Activated CD4-positive, alpha-beta memory T cell treated with anti-CD3 and anti-CD28 coated beads for 36 hours (primary cell): ENCODE data around the gene CARMIL1. TPM values are rescaled to one million over a fixed set of nuclear protein-coding genes. Genes with fewer than 3 reads are reported as not detected.

Source experiments
- CTCF ChIA-PET: fragments of 350-600 bp; sonication (Branson Sonifier 250); formaldehyde crosslinking; loops from one replicate; lab custom pipeline; 2021; ENCODE audit warnings: antibody characterized with exemption, inconsistent platforms; lab: Charles Lee
- POLR2A ChIA-PET: fragments of 350-600 bp; sonication (Branson Sonifier 250); formaldehyde crosslinking; loops from one replicate; lab custom pipeline; 2021; ENCODE audit warnings: antibody characterized with exemption; lab: Charles Lee
- DNase-seq: peaks from one replicate; pipeline ENCODE4 v3.0.0-alpha.2; 2020
- H3K27ac Mint-ChIP-seq: one replicate; pipeline ENCODE4 v1.8.0; 2021; ENCODE audit warnings: mixed read lengths
- H3K27me3 Mint-ChIP-seq: one replicate; pipeline ENCODE4 v1.8.0; 2021; ENCODE audit warnings: mixed read lengths
- H3K36me3 Mint-ChIP-seq: one replicate; pipeline ENCODE4 v1.8.0; 2021; ENCODE audit warnings: mixed read lengths
- H3K4me1 Mint-ChIP-seq: one replicate; pipeline ENCODE4 v1.8.0; 2021; ENCODE audit warnings: low read depth, mixed read lengths
- H3K4me3 Mint-ChIP-seq: one replicate; pipeline ENCODE4 v1.8.0; 2021; ENCODE audit warnings: mild to moderate bottlenecking, mixed read lengths
- H3K9me3 Mint-ChIP-seq: one replicate; pipeline ENCODE4 v1.8.0; 2021; ENCODE audit warnings: mixed read lengths
- intact Hi-C: fragments of 100-400 bp; cut with micrococcal nuclease; formaldehyde crosslinking; loops from one replicate; pipeline ENCODE4 v1.15.1; 2023
- total RNA-seq, 2 experiments: library from RNA; stranded (reverse); gene quantifications; one replicate each; pipeline ENCODE4 v1.2.3, GENCODE V29; 2021

Gene CARMIL1
- total RNA-seq, 2 experiments from 2014 or later = 2.4 to 2.7 TPM

- no peak overlapping the region for H3K4me3 Mint-ChIP-seq
- POLR2A ChIA-PET = no interaction called here
- H3K4me1 Mint-ChIP-seq = no peaks in the 10 kb centered on the region
- intact Hi-C loops = no loop called here
- H3K27me3 Mint-ChIP-seq = no peaks in the 10 kb centered on the region
- DNase-seq = no peak
- H3K9me3 Mint-ChIP-seq = no peaks in the 10 kb centered on the region
- H3K36me3 Mint-ChIP-seq = no peaks in the 10 kb centered on the region
- CTCF ChIA-PET = no interaction called here
- H3K27ac Mint-ChIP-seq = no peak overlapping the region
These were observed 233.4 kb downstream of the CARMIL1 start for GRCh38 chr6:25512560-25512959.

DNA sequence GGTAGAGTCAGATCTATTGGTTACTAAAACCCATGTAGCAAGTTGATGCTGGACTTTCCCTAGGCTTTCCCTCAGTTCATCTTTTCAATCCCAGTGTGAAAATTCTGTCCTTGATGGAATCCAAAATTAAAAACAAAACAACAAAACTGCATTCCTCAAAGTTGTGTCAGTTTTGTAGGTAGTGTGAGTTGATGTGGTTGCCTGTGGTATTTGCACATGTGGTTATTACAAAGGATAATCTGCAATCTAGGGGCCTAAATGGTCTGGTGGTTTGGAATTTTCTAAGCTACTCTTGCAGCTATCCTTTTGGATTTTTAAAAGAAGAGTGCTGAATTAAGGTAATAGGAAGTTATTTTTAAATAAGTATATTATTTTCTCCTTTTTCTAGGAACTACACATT, 240.7 kb downstream of the CARMIL1 start:
- H3K27ac Mint-ChIP-seq = no peak overlapping the region
- H3K27me3 Mint-ChIP-seq = no peaks in the 10 kb centered on the region
- no peak overlapping the region for H3K4me3 Mint-ChIP-seq
- no peak for DNase-seq
- no peaks in the 10 kb centered on the region for H3K36me3 Mint-ChIP-seq
- no peaks in the 10 kb centered on the region for H3K9me3 Mint-ChIP-seq
- intact Hi-C loops = no loop called here
- ChIA-PET CTCF (interaction anchor here (0.7 to 1.2 kb wide), 2 partner anchors 30 to 254 kb away, joined by 3 to 4 read pairs; no protein-coding TSS in a partner anchor), POLR2A (no interaction called here)
- H3K4me1 Mint-ChIP-seq = no peaks in the 10 kb centered on the region

DNA sequence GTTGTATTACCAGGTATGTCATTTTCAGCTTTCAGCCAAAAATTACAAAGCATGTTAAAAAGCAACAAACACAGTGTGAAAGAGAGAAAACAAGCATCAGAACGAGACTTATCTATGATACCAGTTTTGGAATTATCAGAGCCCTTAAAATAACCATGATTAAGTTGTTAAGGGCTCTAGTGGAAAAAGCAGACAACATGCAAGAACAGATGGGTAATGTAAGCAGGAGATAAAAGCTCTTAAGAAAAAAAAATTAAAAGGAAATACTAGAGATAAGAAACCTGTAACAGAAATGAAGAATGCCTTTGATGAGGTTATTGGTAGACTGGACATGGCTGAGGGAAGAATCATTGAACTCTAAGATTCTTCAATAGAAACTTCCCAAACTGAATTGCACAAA, 245.4 kb downstream of the CARMIL1 start:
- no peaks in the 10 kb centered on the region for H3K9me3 Mint-ChIP-seq
- CTCF ChIA-PET = no interaction called here

GRCh38 chr6:25525078-25525477, 245.9 kb downstream of the CARMIL1 start:
- no peak for DNase-seq
- Mint-ChIP-seq H3K36me3 (no peaks in the 10 kb centered on the region), H3K4me1 (no peaks in the 10 kb centered on the region), H3K4me3 (no peak overlapping the region), H3K27me3 (no peaks in the 10 kb centered on the region), H3K9me3 (no peaks in the 10 kb centered on the region), H3K27ac (no peak overlapping the region)
- POLR2A ChIA-PET = no interaction called here
- intact Hi-C loops = no loop called here
- CTCF ChIA-PET = no interaction called here

More for the DNA sequence above, 245.4 kb downstream of the CARMIL1 start:
- Mint-ChIP-seq H3K4me1 (no peaks in the 10 kb centered on the region), H3K36me3 (no peaks in the 10 kb centered on the region), H3K27ac (no peak overlapping the region), H3K27me3 (no peaks in the 10 kb centered on the region), H3K4me3 (no peak overlapping the region)
- intact Hi-C loops = no loop called here
- no peak for DNase-seq
- POLR2A ChIA-PET = no interaction called here

DNA sequence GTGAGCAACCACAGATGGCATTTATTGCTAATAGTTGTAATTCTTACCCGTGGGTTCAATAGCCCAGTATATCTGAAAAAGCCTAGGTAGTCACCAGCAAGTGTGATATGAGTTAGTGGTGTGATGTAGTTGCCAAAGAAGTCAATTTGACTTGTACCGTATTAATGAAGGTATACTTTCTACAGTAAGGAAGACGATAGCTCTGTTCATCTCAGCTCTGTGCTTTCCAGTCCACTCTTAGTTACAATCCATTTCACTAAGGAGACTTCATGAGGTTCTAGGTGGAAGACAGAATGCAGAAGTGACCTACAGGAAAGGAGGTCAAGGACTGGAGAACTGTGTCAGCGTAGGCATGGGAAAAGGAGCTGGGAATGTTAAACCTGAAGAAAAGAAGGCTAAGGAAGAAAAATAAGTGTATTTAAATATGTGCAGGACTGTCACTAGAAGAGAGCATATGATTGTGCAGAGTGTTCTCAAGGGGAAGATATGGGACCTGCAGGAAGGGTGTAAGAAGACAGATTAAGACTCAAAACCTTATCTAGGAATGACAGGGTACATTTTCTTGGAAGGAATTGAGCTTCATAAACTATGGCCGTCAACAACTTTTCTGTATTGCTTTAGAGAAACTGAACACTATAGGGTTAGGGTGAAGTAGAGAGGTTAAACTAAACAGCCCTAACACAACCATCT, 255.9 kb downstream of the CARMIL1 start:
- Mint-ChIP-seq H3K27ac (no peak overlapping the region), H3K27me3 (no peaks in the 10 kb centered on the region), H3K4me1 (no peaks in the 10 kb centered on the region), H3K4me3 (no peak overlapping the region), H3K9me3 (no peaks in the 10 kb centered on the region), H3K36me3 (peaks cover 5% of the 10 kb centered on the region)
- no peak for DNase-seq
- POLR2A ChIA-PET = no interaction called here
- CTCF ChIA-PET = interaction anchor here (1.9 to 2.1 kb wide), 2 partner anchors 21 to 22 kb away, joined by 4 to 7 read pairs; no protein-coding TSS in a partner anchor
- intact Hi-C loops = no loop called here

GRCh38 chr6:25535632-25536225, 256.6 kb downstream of the CARMIL1 start:
- Mint-ChIP-seq H3K27me3 (no peaks in the 10 kb centered on the region), H3K27ac (no peak overlapping the region), H3K9me3 (no peaks in the 10 kb centered on the region), H3K4me1 (no peaks in the 10 kb centered on the region), H3K4me3 (no peak overlapping the region), H3K36me3 (peaks cover 11% of the 10 kb centered on the region)
- POLR2A ChIA-PET = no interaction called here
- intact Hi-C loops = no loop called here
- CTCF ChIA-PET = interaction anchor here (1.9 kb wide), 1 partner anchor 21 kb away, joined by 4 read pairs; no protein-coding TSS in a partner anchor
- no peak for DNase-seq

- intact Hi-C loops = no loop called here
- Mint-ChIP-seq H3K9me3 (no peaks in the 10 kb centered on the region), H3K36me3 (peaks cover 11% of the 10 kb centered on the region), H3K27me3 (no peaks in the 10 kb centered on the region), H3K4me3 (no peak overlapping the region), H3K27ac (no peak overlapping the region), H3K4me1 (no peaks in the 10 kb centered on the region)
- POLR2A ChIA-PET = no interaction called here
- CTCF ChIA-PET = interaction anchor here (1.9 kb wide), 1 partner anchor 20 kb away, joined by 4 read pairs; no protein-coding TSS in a partner anchor
- DNase-seq = no peak
These were observed 257.6 kb downstream of the CARMIL1 start for GRCh38 chr6:25536781-25537180.

DNA sequence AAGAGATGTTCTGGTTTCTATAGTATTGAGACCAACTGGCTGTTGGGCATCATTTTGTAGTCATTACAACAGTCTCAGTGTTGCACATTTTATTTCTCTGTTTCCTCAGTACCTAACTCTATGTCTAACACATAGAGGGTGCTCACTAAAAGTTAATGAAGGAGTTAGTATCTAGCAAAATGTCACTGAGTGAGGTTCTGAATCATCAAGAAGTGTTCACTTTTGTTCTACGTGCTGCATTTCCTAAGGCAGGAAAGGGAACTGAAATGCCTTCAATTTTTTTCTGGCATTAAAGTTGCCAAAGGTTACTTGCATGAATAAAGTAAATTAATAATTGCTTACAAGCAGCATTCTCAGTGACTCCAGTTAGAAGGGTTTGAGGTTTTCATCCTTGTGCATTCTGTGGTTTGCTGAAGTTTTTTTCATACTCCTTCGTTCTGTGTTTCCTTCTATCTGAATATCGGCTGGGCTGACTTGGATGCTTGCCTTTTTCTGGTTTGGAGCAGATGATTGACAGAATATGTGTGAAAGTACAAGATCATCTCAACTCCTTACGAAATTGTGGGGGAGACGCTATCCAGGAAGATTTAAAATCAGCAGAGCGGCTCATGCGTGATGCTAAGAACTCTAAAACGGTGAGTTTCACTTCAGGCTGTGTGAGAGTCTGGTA, 258.3 kb downstream of the CARMIL1 start:
- ChIA-PET CTCF (no interaction called here), POLR2A (no interaction called here)
- H3K9me3 Mint-ChIP-seq = no peaks in the 10 kb centered on the region
- no peak overlapping the region for H3K4me3 Mint-ChIP-seq
- no peak overlapping the region for H3K27ac Mint-ChIP-seq
- intact Hi-C loops = no loop called here
- H3K36me3 Mint-ChIP-seq = peaks cover 11% of the 10 kb centered on the region
- no peak for DNase-seq
- no peaks in the 10 kb centered on the region for H3K27me3 Mint-ChIP-seq
- no peaks in the 10 kb centered on the region for H3K4me1 Mint-ChIP-seq

GRCh38 chr6:25541228-25541627, 262.1 kb downstream of the CARMIL1 start:
- no peak overlapping the region for H3K27ac Mint-ChIP-seq
- intact Hi-C loops = no loop called here
- no peaks in the 10 kb centered on the region for H3K27me3 Mint-ChIP-seq
- no peaks in the 10 kb centered on the region for H3K4me1 Mint-ChIP-seq
- ChIA-PET POLR2A (no interaction called here), CTCF (no interaction called here)
- peaks cover 11% of the 10 kb centered on the region for H3K36me3 Mint-ChIP-seq
- H3K4me3 Mint-ChIP-seq = no peak overlapping the region
- no peaks in the 10 kb centered on the region for H3K9me3 Mint-ChIP-seq
- DNase-seq = no peak

GRCh38 chr6:25542984-25543910, 264.1 kb downstream of the CARMIL1 start:
- no peak overlapping the region for H3K27ac Mint-ChIP-seq
- ChIA-PET POLR2A (no interaction called here), CTCF (no interaction called here)

GRCh38 chr6:25544833-25545232, 265.7 kb downstream of the CARMIL1 start:
- peaks cover 8% of the 10 kb centered on the region for H3K36me3 Mint-ChIP-seq
- no peaks in the 10 kb centered on the region for H3K9me3 Mint-ChIP-seq
- intact Hi-C loops = no loop called here
- ChIA-PET CTCF (interaction anchor here (1.0 kb wide), 1 partner anchor 279 kb away, joined by 3 read pairs; no protein-coding TSS in a partner anchor), POLR2A (no interaction called here)
- H3K4me3 Mint-ChIP-seq = no peak overlapping the region
- no peaks in the 10 kb centered on the region for H3K27me3 Mint-ChIP-seq
- no peak overlapping the region for H3K27ac Mint-ChIP-seq
- no peak for DNase-seq
- no peaks in the 10 kb centered on the region for H3K4me1 Mint-ChIP-seq

More at GRCh38 chr6:25542984-25543910, 264.1 kb downstream of the CARMIL1 start:
- Mint-ChIP-seq H3K27me3 (no peaks in the 10 kb centered on the region), H3K36me3 (peaks cover 11% of the 10 kb centered on the region), H3K4me3 (no peak overlapping the region), H3K9me3 (no peaks in the 10 kb centered on the region), H3K4me1 (no peaks in the 10 kb centered on the region)
- intact Hi-C loops = no loop called here
- DNase-seq = no peak
